ENCODE measurements around the gene CCDC188. TPM values are rescaled to one million over a fixed set of nuclear protein-coding genes. Genes with fewer than 3 reads are reported as not detected.

CCDC188 gene
- total RNA-seq, 1 experiment from 2014 or later, result not detected

DNA sequence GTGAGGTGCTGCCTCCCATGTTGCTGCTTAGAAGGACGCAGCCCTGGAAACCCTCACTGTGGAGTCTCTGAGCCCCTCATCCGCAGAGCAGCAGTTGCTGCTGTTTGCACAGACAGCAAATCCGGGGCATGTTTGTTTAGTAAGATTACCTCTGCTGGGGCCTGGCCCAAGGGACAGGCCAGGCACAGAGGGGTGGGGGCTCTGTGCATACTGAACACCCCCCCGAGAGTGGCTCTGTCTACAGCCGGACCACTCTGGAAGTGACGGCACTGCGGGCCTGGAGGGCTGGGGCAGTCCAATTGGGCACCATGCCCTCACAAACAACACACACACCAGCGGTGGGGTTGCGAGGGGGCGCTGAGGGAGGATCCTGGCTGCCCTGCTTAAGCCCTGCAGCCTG lies 22.9 kb upstream of the CCDC188 start:
- CTCF ChIA-PET, result interaction anchor here (0.5 to 3.0 kb wide), 6 partner anchors 13 to 399 kb away, joined by 3 to 27 read pairs (median 5); no protein-coding TSS in a partner anchor
- no peaks in the 10 kb centered on the region for H3K4me1 Mint-ChIP-seq
- no peak overlapping the region for H3K4me3 Mint-ChIP-seq
- H3K27me3 Mint-ChIP-seq (ENCODE audit: low read depth), result no peaks in the 10 kb centered on the region
- ATAC-seq (no peak), DNase-seq (ENCODE audit: low spot score) (no peak)
- no peaks in the 10 kb centered on the region for H3K36me3 Mint-ChIP-seq
- POLR2A ChIA-PET, result no interaction called here
- no peak for TF ChIP-seq AR (CRISPR knock-in tag; IDR thresholded peaks at IDR 0.05)
- TF ChIP-seq, protein P1, sequence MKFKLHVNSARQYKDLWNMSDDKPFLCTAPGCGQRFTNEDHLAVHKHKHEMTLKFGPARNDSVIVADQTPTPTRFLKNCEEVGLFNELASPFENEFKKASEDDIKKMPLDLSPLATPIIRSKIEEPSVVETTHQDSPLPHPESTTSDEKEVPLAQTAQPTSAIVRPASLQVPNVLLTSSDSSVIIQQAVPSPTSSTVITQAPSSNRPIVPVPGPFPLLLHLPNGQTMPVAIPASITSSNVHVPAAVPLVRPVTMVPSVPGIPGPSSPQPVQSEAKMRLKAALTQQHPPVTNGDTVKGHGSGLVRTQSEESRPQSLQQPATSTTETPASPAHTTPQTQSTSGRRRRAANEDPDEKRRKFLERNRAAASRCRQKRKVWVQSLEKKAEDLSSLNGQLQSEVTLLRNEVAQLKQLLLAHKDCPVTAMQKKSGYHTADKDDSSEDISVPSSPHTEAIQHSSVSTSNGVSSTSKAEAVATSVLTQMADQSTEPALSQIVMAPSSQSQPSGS (CRISPR knock-in tag; IDR thresholded peaks at IDR 0.05; ENCODE audit: borderline replicate concordance, low read depth), result no peak
- TF ChIP-seq, protein P2, sequence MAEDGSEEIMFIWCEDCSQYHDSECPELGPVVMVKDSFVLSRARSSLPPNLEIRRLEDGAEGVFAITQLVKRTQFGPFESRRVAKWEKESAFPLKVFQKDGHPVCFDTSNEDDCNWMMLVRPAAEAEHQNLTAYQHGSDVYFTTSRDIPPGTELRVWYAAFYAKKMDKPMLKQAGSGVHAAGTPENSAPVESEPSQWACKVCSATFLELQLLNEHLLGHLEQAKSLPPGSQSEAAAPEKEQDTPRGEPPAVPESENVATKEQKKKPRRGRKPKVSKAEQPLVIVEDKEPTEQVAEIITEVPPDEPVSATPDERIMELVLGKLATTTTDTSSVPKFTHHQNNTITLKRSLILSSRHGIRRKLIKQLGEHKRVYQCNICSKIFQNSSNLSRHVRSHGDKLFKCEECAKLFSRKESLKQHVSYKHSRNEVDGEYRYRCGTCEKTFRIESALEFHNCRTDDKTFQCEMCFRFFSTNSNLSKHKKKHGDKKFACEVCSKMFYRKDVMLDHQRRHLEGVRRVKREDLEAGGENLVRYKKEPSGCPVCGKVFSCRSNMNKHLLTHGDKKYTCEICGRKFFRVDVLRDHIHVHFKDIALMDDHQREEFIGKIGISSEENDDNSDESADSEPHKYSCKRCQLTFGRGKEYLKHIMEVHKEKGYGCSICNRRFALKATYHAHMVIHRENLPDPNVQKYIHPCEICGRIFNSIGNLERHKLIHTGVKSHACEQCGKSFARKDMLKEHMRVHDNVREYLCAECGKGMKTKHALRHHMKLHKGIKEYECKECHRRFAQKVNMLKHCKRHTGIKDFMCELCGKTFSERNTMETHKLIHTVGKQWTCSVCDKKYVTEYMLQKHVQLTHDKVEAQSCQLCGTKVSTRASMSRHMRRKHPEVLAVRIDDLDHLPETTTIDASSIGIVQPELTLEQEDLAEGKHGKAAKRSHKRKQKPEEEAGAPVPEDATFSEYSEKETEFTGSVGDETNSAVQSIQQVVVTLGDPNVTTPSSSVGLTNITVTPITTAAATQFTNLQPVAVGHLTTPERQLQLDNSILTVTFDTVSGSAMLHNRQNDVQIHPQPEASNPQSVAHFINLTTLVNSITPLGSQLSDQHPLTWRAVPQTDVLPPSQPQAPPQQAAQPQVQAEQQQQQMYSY (CRISPR knock-in tag; IDR thresholded peaks at IDR 0.05), result no peak
- TF ChIP-seq, protein P3, sequence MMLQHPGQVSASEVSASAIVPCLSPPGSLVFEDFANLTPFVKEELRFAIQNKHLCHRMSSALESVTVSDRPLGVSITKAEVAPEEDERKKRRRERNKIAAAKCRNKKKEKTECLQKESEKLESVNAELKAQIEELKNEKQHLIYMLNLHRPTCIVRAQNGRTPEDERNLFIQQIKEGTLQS (CRISPR knock-in tag; conservative IDR thresholded peaks at IDR 0.05), result no peak
- TF ChIP-seq TEAD4 (CRISPR knock-in tag; IDR thresholded peaks at IDR 0.05), result no peak
- TF ChIP-seq JUN (CRISPR knock-in tag; IDR thresholded peaks at IDR 0.05), result no peak
- no peak overlapping the region; the same call in 1 of the 2 replicates for H3K27ac Mint-ChIP-seq
- no peaks in the 10 kb centered on the region for H3K9me3 Mint-ChIP-seq

DNA sequence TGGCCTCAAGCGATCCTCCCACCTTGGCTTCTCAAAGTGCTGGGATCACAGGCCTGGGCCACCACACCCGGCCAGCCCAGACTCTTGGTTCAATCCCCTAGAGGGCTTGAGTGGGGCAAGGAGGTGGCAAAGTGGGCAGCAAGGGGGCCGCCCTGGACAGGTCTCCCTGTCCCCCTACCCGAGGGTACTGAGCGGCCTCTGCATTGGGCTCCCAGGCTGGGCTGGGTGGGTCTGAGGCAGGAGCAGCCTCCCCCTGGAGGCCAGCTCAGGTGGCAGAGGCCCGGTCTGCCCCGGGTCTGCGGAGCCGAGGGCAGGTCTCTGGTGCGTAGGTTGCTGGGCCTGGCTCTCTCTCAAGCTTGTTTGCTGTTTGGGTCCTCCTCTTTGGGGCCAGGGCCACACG lies 22.4 kb upstream of the CCDC188 start:
- no peaks in the 10 kb centered on the region for H3K4me1 Mint-ChIP-seq
- no peak overlapping the region for H3K4me3 Mint-ChIP-seq
- DNase-seq (ENCODE audit: low spot score) (no peak), ATAC-seq (no peak; the same call in 1 of the 2 replicates)
- POLR2A ChIA-PET, result no interaction called here
- TF ChIP-seq RELA (CRISPR knock-in tag; IDR thresholded peaks at IDR 0.05; ENCODE audit: borderline replicate concordance), result no peak
- TF ChIP-seq E2F4 (CRISPR knock-in tag; IDR thresholded peaks at IDR 0.05; ENCODE audit: borderline replicate concordance, low read depth), result no peak
- TF ChIP-seq ZNF232 (CRISPR knock-in tag; IDR thresholded peaks at IDR 0.05), result no peak
- TF ChIP-seq IRF2 (CRISPR knock-in tag; IDR thresholded peaks at IDR 0.05; ENCODE audit: borderline replicate concordance, low read depth), result no peak
- no peak for TF ChIP-seq ZNF263 (CRISPR knock-in tag; IDR thresholded peaks at IDR 0.05; ENCODE audit: low read depth)
- no peak for TF ChIP-seq OVOL2 (CRISPR knock-in tag; IDR thresholded peaks at IDR 0.05; ENCODE audit: borderline replicate concordance)
- no peak for TF ChIP-seq CBFB (CRISPR knock-in tag; IDR thresholded peaks at IDR 0.05; ENCODE audit: low read depth)
- TF ChIP-seq PRRX2 (CRISPR knock-in tag; IDR thresholded peaks at IDR 0.05), result no peak
- no peak for TF ChIP-seq JUN (CRISPR knock-in tag; IDR thresholded peaks at IDR 0.05)
- TF ChIP-seq AR (CRISPR knock-in tag; IDR thresholded peaks at IDR 0.05), result no peak
- H3K36me3 Mint-ChIP-seq, result no peaks in the 10 kb centered on the region
- H3K27me3 Mint-ChIP-seq (ENCODE audit: low read depth), result no peaks in the 10 kb centered on the region
- no peak overlapping the region for H3K27ac Mint-ChIP-seq
- no peaks in the 10 kb centered on the region for H3K9me3 Mint-ChIP-seq
- CTCF ChIA-PET, result interaction anchor here (0.5 to 3.0 kb wide), 8 partner anchors 13 to 400 kb away, joined by 3 to 27 read pairs (median 3); no protein-coding TSS in a partner anchor

All from WTC11 (cell line).